BJ (cell line): ENCODE data around the gene ARID3A. TPM values are rescaled to one million over a fixed set of nuclear protein-coding genes. Genes with fewer than 3 reads are reported as not detected.

Source experiments
- CTCF ChIA-PET: fragments of 350-600 bp; formaldehyde crosslinking; extraction: SDS; loops from one replicate; lab custom pipeline; 2021; ENCODE audit warnings: antibody characterized with exemption, inconsistent platforms; lab: Yijun Ruan, JAX
- POLR2A ChIA-PET: fragments of 300-600 bp; sonication (Branson Sonifier 250); formaldehyde crosslinking; extraction: SDS; loops from one replicate; lab custom pipeline; 2021; ENCODE audit warnings: antibody characterized with exemption; lab: Charles Lee
- DNase-seq: peaks from one replicate; pipeline ENCODE4 v3.0.0-alpha.2; 2011; ENCODE audit warnings: low read depth
- H3K27me3 ChIP-seq: 2 replicates; pipeline ENCODE4 v1.6.0; 2011; ENCODE audit warnings: low read length; ENCODE audit not compliant: control insufficient read depth, insufficient read depth
- H3K36me3 ChIP-seq: 2 replicates; pipeline ENCODE4 v1.5.1; 2011; ENCODE audit warnings: low read length; ENCODE audit not compliant: control insufficient read depth, insufficient read depth
- H3K4me3 ChIP-seq: 2 replicates; pipeline ENCODE4 v1.5.1; 2011; ENCODE audit warnings: low read depth, mild to moderate bottlenecking, control low read depth, low read length
- polyA plus RNA-seq: library from polyadenylated mRNA; depleted of rRNA; stranded (reverse); fragments of >200 nt; gene quantifications from 2 replicates; pipeline ENCODE4 v1.2.3, GENCODE V29; 2011
- TF ChIP-seq, protein P1 (sequence below): IDR thresholded peaks from 2 replicates; pipeline ENCODE4 v1.5.1; 2011; ENCODE audit warnings: low read depth, mild to moderate bottlenecking, control low read depth, inconsistent platforms, low read length, moderate library complexity; ENCODE audit not compliant: insufficient read depth

ARID3A gene
- polyA plus RNA-seq, 1 experiment, result 17.4 TPM

DNA sequence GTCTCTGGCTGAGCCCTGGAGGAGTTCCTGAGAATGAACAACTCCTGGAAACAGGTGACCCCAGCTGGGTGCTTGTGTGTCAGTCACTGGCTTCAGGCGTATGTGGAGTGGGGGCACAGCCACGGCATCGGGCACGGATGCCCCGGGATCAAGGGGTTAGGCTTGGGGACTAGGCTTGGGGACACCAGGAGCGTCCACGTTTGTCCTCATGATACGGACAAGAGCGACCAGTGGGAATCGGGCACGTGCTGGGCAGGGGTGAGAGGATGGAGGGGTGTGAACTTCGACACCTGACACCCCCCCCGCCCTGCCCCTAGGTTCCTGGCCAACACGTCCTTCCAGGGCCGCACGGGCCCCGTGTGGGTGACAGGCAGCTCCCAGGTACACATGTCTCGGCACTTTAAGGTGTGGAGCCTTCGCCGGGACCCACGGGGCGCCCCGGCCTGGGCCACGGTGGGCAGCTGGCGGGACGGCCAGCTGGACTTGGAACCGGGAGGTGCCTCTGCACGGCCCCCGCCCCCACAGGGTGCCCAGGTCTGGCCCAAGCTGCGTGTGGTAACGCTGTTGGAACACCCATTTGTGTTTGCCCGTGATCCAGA is 78.5 kb downstream of the ARID3A start:
- TF ChIP-seq, protein P1, sequence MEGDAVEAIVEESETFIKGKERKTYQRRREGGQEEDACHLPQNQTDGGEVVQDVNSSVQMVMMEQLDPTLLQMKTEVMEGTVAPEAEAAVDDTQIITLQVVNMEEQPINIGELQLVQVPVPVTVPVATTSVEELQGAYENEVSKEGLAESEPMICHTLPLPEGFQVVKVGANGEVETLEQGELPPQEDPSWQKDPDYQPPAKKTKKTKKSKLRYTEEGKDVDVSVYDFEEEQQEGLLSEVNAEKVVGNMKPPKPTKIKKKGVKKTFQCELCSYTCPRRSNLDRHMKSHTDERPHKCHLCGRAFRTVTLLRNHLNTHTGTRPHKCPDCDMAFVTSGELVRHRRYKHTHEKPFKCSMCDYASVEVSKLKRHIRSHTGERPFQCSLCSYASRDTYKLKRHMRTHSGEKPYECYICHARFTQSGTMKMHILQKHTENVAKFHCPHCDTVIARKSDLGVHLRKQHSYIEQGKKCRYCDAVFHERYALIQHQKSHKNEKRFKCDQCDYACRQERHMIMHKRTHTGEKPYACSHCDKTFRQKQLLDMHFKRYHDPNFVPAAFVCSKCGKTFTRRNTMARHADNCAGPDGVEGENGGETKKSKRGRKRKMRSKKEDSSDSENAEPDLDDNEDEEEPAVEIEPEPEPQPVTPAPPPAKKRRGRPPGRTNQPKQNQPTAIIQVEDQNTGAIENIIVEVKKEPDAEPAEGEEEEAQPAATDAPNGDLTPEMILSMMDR, result no peak
- no peak for DNase-seq
- Histone ChIP-seq H3K27me3 (peaks cover 5% of the 10 kb centered on the region; the same call in 1 of the 2 replicates), H3K4me3 (no peak overlapping the region), H3K36me3 (0 out of 2 replicates have a peak, but pooled peaks cover 1% of the 10 kb centered on the region)
- ChIA-PET POLR2A (no interaction called here), CTCF (interaction anchor here (0.9 to 1.3 kb wide), 5 partner anchors 16 to 240 kb away, joined by 3 to 5 read pairs (median 4); partner anchors contain the start of gene WDR18)

DNA sequence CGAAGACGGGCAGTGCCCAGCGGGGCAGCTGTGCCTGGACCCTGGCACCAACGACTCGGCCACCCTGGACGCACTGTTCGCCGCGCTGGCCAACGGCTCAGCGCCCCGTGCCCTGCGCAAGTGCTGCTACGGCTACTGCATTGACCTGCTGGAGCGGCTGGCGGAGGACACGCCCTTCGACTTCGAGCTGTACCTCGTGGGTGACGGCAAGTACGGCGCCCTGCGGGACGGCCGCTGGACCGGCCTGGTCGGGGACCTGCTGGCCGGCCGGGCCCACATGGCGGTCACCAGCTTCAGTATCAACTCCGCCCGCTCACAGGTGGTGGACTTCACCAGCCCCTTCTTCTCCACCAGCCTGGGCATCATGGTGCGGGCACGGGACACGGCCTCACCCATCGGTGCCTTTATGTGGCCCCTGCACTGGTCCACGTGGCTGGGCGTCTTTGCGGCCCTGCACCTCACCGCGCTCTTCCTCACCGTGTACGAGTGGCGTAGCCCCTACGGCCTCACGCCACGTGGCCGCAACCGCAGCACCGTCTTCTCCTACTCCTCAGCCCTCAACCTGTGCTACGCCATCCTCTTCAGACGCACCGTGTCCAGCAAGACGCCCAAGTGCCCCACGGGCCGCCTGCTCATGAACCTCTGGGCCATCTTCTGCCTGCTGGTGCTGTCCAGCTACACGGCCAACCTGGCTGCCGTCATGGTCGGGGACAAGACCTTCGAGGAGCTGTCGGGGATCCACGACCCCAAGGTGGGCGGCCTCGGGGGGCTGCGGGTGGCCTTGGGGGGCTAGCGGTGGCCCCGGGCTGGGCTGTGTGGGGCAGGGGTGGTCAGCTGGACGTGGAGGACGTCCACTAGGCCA is 79.2 kb downstream of the ARID3A start:
- no peak overlapping the region for H3K4me3 ChIP-seq
- DNase-seq, result no peak
- TF ChIP-seq, protein P1, result no peak
- H3K36me3 ChIP-seq, result peaks cover 4% of the 10 kb centered on the region
- ChIA-PET POLR2A (no interaction called here), CTCF (interaction anchor here (0.9 to 1.3 kb wide), 3 partner anchors 17 to 239 kb away, joined by 3 to 5 read pairs (median 4); no protein-coding TSS in a partner anchor)
- peaks cover 3% of the 10 kb centered on the region; the same call in 1 of the 2 replicates for H3K27me3 ChIP-seq

DNA sequence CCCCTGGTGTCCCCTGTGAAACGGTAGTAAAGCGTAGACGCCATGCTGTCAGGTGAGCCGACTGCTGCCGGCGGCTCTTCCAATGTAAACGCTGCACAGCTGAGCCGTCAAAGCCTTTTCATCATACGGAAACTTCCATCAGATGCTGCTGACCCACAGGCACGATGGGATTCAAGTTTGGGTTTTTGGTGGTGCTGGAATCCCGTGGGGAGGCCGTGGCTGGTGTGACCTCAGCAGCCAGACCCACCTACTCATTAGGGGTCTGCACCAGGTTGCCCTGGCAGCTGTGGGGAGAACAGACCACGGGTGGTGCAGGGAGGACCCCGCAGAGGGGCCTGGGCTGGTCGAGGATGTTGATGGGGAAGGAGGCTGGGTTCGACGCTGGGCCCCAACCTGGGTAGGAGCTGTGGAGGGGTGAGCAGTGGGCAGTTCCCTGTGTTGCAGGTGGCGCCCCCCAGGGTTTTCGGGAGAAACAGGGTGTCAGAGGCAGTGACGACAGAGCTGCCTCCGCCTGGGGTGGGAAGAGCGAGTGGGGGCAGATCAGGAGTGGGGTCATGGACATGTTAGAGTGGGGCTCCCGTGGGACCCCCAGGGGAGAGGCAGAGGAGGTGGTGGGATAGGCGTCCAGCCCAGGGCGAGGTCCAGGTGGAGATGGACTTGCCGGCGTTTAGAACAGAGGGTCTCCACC is 81.0 kb downstream of the ARID3A start:
- TF ChIP-seq, protein P1, result no peak
- ChIA-PET POLR2A (no interaction called here), CTCF (interaction anchor here (0.6 to 1.3 kb wide), 3 partner anchors 10 to 723 kb away, joined by 3 to 5 read pairs (median 4); no protein-coding TSS in a partner anchor)
- Histone ChIP-seq H3K4me3 (no peak overlapping the region), H3K36me3 (peaks cover 10% of the 10 kb centered on the region), H3K27me3 (no peaks in the 10 kb centered on the region)
- DNase-seq, result no peak

DNA sequence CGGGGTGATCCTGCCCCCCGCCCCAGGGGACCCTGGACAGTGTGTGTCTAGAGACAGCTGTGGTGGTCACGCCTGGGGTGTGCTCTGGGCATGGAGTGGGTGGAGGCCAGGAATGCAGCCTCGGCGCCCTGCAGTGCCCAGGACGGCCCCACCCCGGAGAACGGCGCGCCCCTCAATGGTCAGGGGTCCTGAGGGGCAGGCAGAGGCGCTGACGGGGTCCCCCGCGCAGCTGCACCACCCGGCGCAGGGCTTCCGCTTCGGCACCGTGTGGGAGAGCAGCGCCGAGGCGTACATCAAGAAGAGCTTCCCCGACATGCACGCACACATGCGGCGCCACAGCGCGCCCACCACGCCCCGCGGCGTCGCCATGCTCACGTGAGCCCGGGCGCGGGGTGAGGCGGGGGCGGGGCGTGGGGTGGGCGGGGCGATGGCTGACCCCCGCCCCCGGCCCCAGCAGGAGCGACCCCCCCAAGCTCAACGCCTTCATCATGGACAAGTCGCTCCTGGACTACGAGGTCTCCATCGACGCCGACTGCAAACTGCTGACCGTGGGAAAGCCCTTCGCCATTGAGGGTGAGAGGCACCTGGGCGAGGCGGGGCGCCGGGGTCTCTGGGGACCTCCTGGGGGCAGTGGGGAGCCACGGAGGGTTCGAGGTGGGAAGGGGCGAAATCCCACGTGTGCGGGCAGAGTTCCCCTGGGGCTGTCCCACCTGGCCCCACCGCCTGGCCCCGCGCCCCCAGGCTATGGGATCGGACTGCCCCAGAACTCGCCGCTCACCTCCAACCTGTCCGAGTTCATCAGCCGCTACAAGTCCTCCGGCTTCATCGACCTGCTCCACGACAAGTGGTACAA is 81.8 kb downstream of the ARID3A start:
- DNase-seq, result no peak
- CTCF ChIA-PET, result interaction anchor here (0.6 to 1.2 kb wide), 2 partner anchors 9 to 724 kb away, joined by 3 to 4 read pairs; no protein-coding TSS in a partner anchor
- POLR2A ChIA-PET, result no interaction called here
- TF ChIP-seq, protein P1, result no peak
- H3K36me3 ChIP-seq, result peaks cover 13% of the 10 kb centered on the region
- H3K27me3 ChIP-seq, result no peaks in the 10 kb centered on the region
- H3K4me3 ChIP-seq, result no peak overlapping the region
